Natural killer cell (primary cell): ENCODE measurements around the gene PCDHGB5. TPM values are rescaled to one million over a fixed set of nuclear protein-coding genes. Genes with fewer than 3 reads are reported as not detected.
A peak's percentile ranks its signal among the peaks of the same experiment; 100 is the strongest.
"Not testable (repeated sequence)": the region's sequence is repeated elsewhere in the genome, so short reads cannot be mapped to it uniquely, and the experiment has no call there.

Source experiments
- ATAC-seq, 3 donors: fragments of 150-1000 bp in 2 of 3; fragments of 200-7000 bp in 1 of 3; cut with Tn5 transposase; 1 replicate in 1 of 3; 2 replicates in 2 of 3; pipeline ENCODE4 v1.10.0; 2021; ENCODE audit warnings: mild to moderate bottlenecking in 2 of 3, moderate library complexity in 2 of 3
- DNase-seq, 2 donors: peaks; one replicate each; pipeline versions ENCODE4 v3.0.0 to v3.0.0-alpha.2; 2013 to 2021; ENCODE audit warnings: mixed read lengths in 1 of 2
- H3K27ac ChIP-seq: one replicate; pipeline ENCODE4 v1.5.1; 2013; ENCODE audit warnings: mild to moderate bottlenecking, low read length
- H3K27me3 ChIP-seq: one replicate; pipeline ENCODE4 v1.6.1; 2013; ENCODE audit warnings: low read length; ENCODE audit not compliant: control insufficient read depth, insufficient read depth
- H3K36me3 ChIP-seq: one replicate; pipeline ENCODE4 v1.6.1; 2013; ENCODE audit warnings: low read length; ENCODE audit not compliant: control insufficient read depth, insufficient read depth
- H3K4me1 ChIP-seq: one replicate; pipeline ENCODE4 v1.6.1; 2013; ENCODE audit warnings: low read length; ENCODE audit not compliant: control insufficient read depth, insufficient read depth
- H3K4me3 ChIP-seq: one replicate; pipeline ENCODE4 v1.5.1; 2013; ENCODE audit warnings: low read length
- H3K9me3 ChIP-seq: one replicate; pipeline ENCODE4 v1.6.1; 2013; ENCODE audit warnings: low read length; ENCODE audit not compliant: control insufficient read depth, insufficient read depth
- H3K27ac Mint-ChIP-seq, 2 donors: one replicate each; pipeline ENCODE4 v1.8.0; 2022; ENCODE audit warnings: mild to moderate bottlenecking in 2 of 2, mixed read lengths in 2 of 2, moderate library complexity in 1 of 2
- H3K27me3 Mint-ChIP-seq, 2 donors: one replicate each; pipeline ENCODE4 v1.8.0; 2022; ENCODE audit warnings: low read depth in 2 of 2, mixed read lengths in 2 of 2
- H3K36me3 Mint-ChIP-seq: one replicate; pipeline ENCODE4 v1.8.0; 2022; ENCODE audit warnings: mixed read lengths
- H3K4me1 Mint-ChIP-seq, 2 donors: one replicate each; pipeline ENCODE4 v1.8.0; 2022; ENCODE audit warnings: mixed read lengths in 2 of 2
- H3K4me3 Mint-ChIP-seq: one replicate; pipeline ENCODE4 v1.8.0; 2022; ENCODE audit warnings: mild to moderate bottlenecking, moderate library complexity, mixed read lengths
- H3K9me3 Mint-ChIP-seq, 2 donors: one replicate each; pipeline ENCODE4 v1.8.0; 2022; ENCODE audit warnings: mixed read lengths in 2 of 2
- WGBS: methylation state at CpG from one replicate; pipeline ENCODE4 v1.1.7; 2013; ENCODE audit warnings: missing lambda C conversion rate; ENCODE audit not compliant: insufficient coverage; 5-methylcytosine and 5-hydroxymethylcytosine counted together
- intact Hi-C: fragments of 100-400 bp; cut with micrococcal nuclease; formaldehyde crosslinking; loops from one replicate; pipeline ENCODE4 v1.14.2; 2022
- total RNA-seq, 4 donors: library from RNA; stranded (reverse); fragments of 120-200 nt in 1 of 4; gene quantifications; one replicate each; pipeline versions ENCODE4 v1.2.3 to v1.2.4, GENCODE V29; 2013 to 2022
- TF ChIP-seq, protein P1 (sequence below): fragments of 200-600 bp; IDR thresholded peaks from one replicate; pipeline ENCODE4 v1.8.0; 2022; ENCODE audit warnings: antibody characterized with exemption

PCDHGB5 gene
- 1 to 10 TPM; 1.3 to 4.2 (median 3.1) TPM for total RNA-seq
- 1.3 TPM for total RNA-seq (2013)

GRCh38 chr5:141397756-141398551 lies at the start of gene PCDHGB5:
PCDHGB5 (plus strand) TSS chr5:141397947; CDS start chr5:141398128, 181 bp downstream.
- H3K4me1 Mint-ChIP-seq, H3K36me3 ChIP-seq, H3K36me3 Mint-ChIP-seq, H3K4me1 ChIP-seq, H3K9me3 Mint-ChIP-seq, intact Hi-C loops, H3K27ac Mint-ChIP-seq, H3K27ac ChIP-seq: not testable (repeated sequence)
- Histone ChIP-seq H3K9me3 (peaks cover 37% of the 10 kb centered on the region), H3K27me3 (peaks cover 59% of the 10 kb centered on the region), H3K4me3 (peak within 1 kb of the TSS; percentile 24)
- WGBS = 11% methylated on average over 17 of the region's 43 CpGs
- ATAC-seq (peak; percentile 89 to 99 (median 98)), DNase-seq (peak; percentile 37 to 39)
- TF ChIP-seq, protein P1, sequence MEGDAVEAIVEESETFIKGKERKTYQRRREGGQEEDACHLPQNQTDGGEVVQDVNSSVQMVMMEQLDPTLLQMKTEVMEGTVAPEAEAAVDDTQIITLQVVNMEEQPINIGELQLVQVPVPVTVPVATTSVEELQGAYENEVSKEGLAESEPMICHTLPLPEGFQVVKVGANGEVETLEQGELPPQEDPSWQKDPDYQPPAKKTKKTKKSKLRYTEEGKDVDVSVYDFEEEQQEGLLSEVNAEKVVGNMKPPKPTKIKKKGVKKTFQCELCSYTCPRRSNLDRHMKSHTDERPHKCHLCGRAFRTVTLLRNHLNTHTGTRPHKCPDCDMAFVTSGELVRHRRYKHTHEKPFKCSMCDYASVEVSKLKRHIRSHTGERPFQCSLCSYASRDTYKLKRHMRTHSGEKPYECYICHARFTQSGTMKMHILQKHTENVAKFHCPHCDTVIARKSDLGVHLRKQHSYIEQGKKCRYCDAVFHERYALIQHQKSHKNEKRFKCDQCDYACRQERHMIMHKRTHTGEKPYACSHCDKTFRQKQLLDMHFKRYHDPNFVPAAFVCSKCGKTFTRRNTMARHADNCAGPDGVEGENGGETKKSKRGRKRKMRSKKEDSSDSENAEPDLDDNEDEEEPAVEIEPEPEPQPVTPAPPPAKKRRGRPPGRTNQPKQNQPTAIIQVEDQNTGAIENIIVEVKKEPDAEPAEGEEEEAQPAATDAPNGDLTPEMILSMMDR = peak; percentile 46
- Mint-ChIP-seq H3K27me3 (peaks cover 46 to 63% of the 10 kb centered on the region in 2 donors), H3K4me3 (peak within 1 kb of the TSS; percentile 83)

DNA sequence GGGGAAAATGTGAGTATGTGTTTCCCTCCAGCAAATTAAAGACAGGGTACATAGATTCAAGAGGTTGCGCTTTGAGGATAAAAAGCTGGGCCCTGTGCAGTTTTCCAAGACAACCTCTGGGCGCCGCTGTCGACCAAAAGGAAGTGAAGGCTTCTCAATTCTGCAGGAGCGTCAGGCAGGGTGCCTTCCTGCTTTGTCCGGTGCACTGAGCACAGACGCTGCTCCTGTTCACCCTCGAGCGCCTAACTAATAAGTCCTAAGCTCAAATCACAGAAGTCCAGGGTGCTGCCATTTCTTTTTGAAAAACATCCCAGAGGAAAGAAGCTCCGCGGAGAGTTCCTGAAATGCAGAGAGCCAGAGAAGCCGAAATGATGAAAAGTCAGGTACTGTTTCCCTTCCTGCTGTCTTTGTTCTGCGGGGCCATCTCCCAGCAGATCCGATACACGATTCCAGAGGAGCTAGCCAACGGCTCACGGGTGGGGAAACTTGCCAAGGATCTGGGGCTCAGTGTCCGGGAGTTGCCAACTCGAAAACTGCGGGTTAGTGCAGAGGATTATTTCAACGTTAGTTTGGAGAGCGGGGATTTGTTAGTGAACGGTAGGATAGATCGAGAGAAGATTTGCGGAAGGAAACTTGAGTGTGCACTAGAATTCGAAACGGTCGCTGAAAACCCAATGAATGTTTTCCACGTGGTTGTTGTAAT lies 47.7 kb upstream of the PCDHGB5 start, which contains the start of gene PCDHGB1:
Gene PCDHGB1, plus strand, starts transcription at position 183 of the 703 bp plus-strand sequence. Its CDS starts 162 bp downstream, at position 345.
- peaks cover 3% of the 10 kb centered on the region for H3K4me1 ChIP-seq
- 29% methylated on average over 29 of the region's 29 CpGs for WGBS
- no peak within 1 kb of the TSS for H3K27ac ChIP-seq
- H3K36me3 ChIP-seq = no peaks in the 10 kb centered on the region
- ATAC-seq (peak in 2 of 3 donors; percentile 55 to 65), DNase-seq (peak in 1 of 2 donors; percentile 52)
- H3K4me3 ChIP-seq = no peak within 1 kb of the TSS
- H3K9me3 Mint-ChIP-seq = peaks cover 6 to 8% of the 10 kb centered on the region in 2 donors
- H3K27me3 Mint-ChIP-seq = peaks cover 50 to 78% of the 10 kb centered on the region in 2 donors
- intact Hi-C loops = no loop called here
- peak within 1 kb of the TSS; percentile 25 for H3K4me3 Mint-ChIP-seq
- peaks cover 25% of the 10 kb centered on the region for H3K36me3 Mint-ChIP-seq
- no peaks in the 10 kb centered on the region for H3K4me1 Mint-ChIP-seq
- H3K27me3 ChIP-seq = peaks cover 39% of the 10 kb centered on the region
- TF ChIP-seq, protein P1 = no peak
- peaks cover 31% of the 10 kb centered on the region for H3K9me3 ChIP-seq
- no peak within 1 kb of the TSS for H3K27ac Mint-ChIP-seq

GRCh38 chr5:141351591-141351990 lies 46.2 kb upstream of the PCDHGB5 start:
- intact Hi-C loops = no loop called here
- H3K4me1 Mint-ChIP-seq = no peaks in the 10 kb centered on the region
- peaks cover 52 to 78% of the 10 kb centered on the region in 2 donors for H3K27me3 Mint-ChIP-seq
- H3K9me3 ChIP-seq = peaks cover 30% of the 10 kb centered on the region
- TF ChIP-seq, protein P1 = no peak
- H3K36me3 ChIP-seq = no peaks in the 10 kb centered on the region
- ATAC-seq = no peak
- no peak for DNase-seq
- peaks cover 52% of the 10 kb centered on the region for H3K27me3 ChIP-seq
- H3K9me3 Mint-ChIP-seq = peaks cover 3 to 8% of the 10 kb centered on the region in 2 donors
- H3K36me3 Mint-ChIP-seq = peaks cover 21% of the 10 kb centered on the region
- peaks cover 5% of the 10 kb centered on the region for H3K4me1 ChIP-seq
- no peak overlapping the region for H3K4me3 ChIP-seq
- 45% methylated on average over 28 of the region's 36 CpGs for WGBS
- no peak overlapping the region for H3K27ac ChIP-seq
- H3K27ac Mint-ChIP-seq = no peak overlapping the region
- no peak overlapping the region for H3K4me3 Mint-ChIP-seq
